Keratinocyte (primary cell): Measurements from ENCODE around the gene SMAD6. TPM values are rescaled to one million over a fixed set of nuclear protein-coding genes. Genes with fewer than 3 reads are reported as not detected.

Source experiments
- DNase-seq: peaks from one replicate; pipeline ENCODE4 v3.0.0-alpha.2; 2011; ENCODE audit warnings: low read depth, missing footprints, low spot score
- FAIRE-seq: peaks from 2 replicates; lab custom pipeline; 2011; peaks lifted over from hg19 to GRCh38; lab: Jason Lieb, UNC
- H2AFZ ChIP-seq: 2 replicates; pipeline ENCODE4 v1.6.0; 2012; ENCODE audit warnings: low read length, control low read depth, inconsistent platforms; ENCODE audit not compliant: control insufficient read depth
- H3K27ac ChIP-seq: 2 replicates; pipeline ENCODE4 v1.5.1; 2011; ENCODE audit warnings: low read length; ENCODE audit not compliant: control insufficient read depth, insufficient read depth
- H3K27me3 ChIP-seq: 3 replicates; pipeline ENCODE4 v1.6.0; 2011; ENCODE audit warnings: low read length; ENCODE audit not compliant: control insufficient read depth, insufficient read depth; ENCODE audit errors: extremely low read depth
- H3K36me3 ChIP-seq, 2 experiments: 2 replicates in 1 of 2; 3 replicates in 1 of 2; pipeline ENCODE4 v1.5.1; 2011; ENCODE audit warnings: low read length in 2 of 2, mild to moderate bottlenecking in 1 of 2; ENCODE audit not compliant: control insufficient read depth in 2 of 2, insufficient read depth in 2 of 2; ENCODE audit errors: extremely low read depth in 1 of 2
- H3K4me1 ChIP-seq: 3 replicates; pipeline ENCODE4 v1.5.1; 2011; ENCODE audit warnings: low read length; ENCODE audit not compliant: control insufficient read depth, insufficient read depth; ENCODE audit errors: extremely low read depth
- H3K4me2 ChIP-seq: 3 replicates; pipeline ENCODE4 v1.6.0; 2011; ENCODE audit warnings: low read depth, low read length; ENCODE audit not compliant: control insufficient read depth, insufficient read depth; ENCODE audit errors: extremely low read depth
- H3K4me3 ChIP-seq, 3 experiments: fragments of 200-600 bp in 1 of 3; sonication (generic) in 1 of 3; 2 replicates in 2 of 3; 3 replicates in 1 of 3; pipeline ENCODE4 v1.5.1; 2011 to 2016; ENCODE audit warnings: low read length in 3 of 3, mild to moderate bottlenecking in 3 of 3, control low read depth in 2 of 3, inconsistent platforms in 1 of 3, low read depth in 1 of 3, mixed read lengths in 1 of 3, mixed run types in 1 of 3, moderate library complexity in 1 of 3; ENCODE audit not compliant: control insufficient read depth in 2 of 3, insufficient read depth in 2 of 3; ENCODE audit errors: extremely low read depth in 1 of 3
- H3K79me2 ChIP-seq: 2 replicates; pipeline ENCODE4 v1.6.0; 2012; ENCODE audit warnings: low read length; ENCODE audit not compliant: control insufficient read depth, insufficient read depth
- H3K9ac ChIP-seq: 3 replicates; pipeline ENCODE4 v1.6.0; 2011; ENCODE audit warnings: low read length; ENCODE audit not compliant: control insufficient read depth, insufficient read depth; ENCODE audit errors: extremely low read depth
- H3K9me1 ChIP-seq: 3 replicates; pipeline ENCODE4 v1.6.0; 2011; ENCODE audit warnings: low read length; ENCODE audit not compliant: control insufficient read depth, insufficient read depth; ENCODE audit errors: extremely low read depth
- H3K9me3 ChIP-seq: 2 replicates; pipeline ENCODE4 v1.5.1; 2012; ENCODE audit warnings: low read depth, low read length; ENCODE audit not compliant: control insufficient read depth
- H4K20me1 ChIP-seq: 3 replicates; pipeline ENCODE4 v1.6.0; 2011; ENCODE audit warnings: low read length; ENCODE audit not compliant: control insufficient read depth, insufficient read depth; ENCODE audit errors: extremely low read depth
- EZH2 ChIP-seq: IDR thresholded peaks from one replicate; pipeline ENCODE4 v1.6.1; 2012; ENCODE audit warnings: inconsistent platforms, mild to moderate bottlenecking, low read length, moderate library complexity
- dilution Hi-C: fragments of 300-500 bp; cut with MboI; formaldehyde crosslinking; loops from one replicate; pipeline ENCODE4 v1.7.0; 2020; ENCODE audit warnings: low sequenced_read_pairs; ENCODE audit not compliant: extremely low pct_ligation_motif_present
- polyA plus RNA-seq, 5 experiments: library from polyadenylated mRNA; depleted of rRNA in 3 of 5; stranded (reverse) in 3 of 5; stranded (forward) in 1 of 5; unstranded in 1 of 5; fragments of >200 nt; gene quantifications; 1 replicate in 1 of 5; 2 replicates in 3 of 5; 3 replicates in 1 of 5; pipeline versions ENCODE4 v1.2.1 to v1.2.3, GENCODE V29; 2011 to 2012; ENCODE audit warnings: missing spikeins in 2 of 5, low read depth in 1 of 5, low replicate concordance in 1 of 5
- TF ChIP-seq, protein P1 (sequence below), 3 experiments: IDR thresholded peaks in 1 of 3; conservative IDR thresholded peaks in 1 of 3; optimal IDR thresholded peaks in 1 of 3; 2 replicates in 2 of 3; 3 replicates in 1 of 3; pipeline versions ENCODE3 to v1.5.1; 2011; ENCODE audit warnings: low read length in 3 of 3, mild to moderate bottlenecking in 3 of 3, moderate library complexity in 2 of 3, control low read depth in 1 of 3, inconsistent platforms in 1 of 3; ENCODE audit not compliant: insufficient read depth in 2 of 3; ENCODE audit errors: extremely low read depth in 1 of 3

The SMAD6 gene
- polyA plus RNA-seq, 1 donor (not counting 4 experiments of a cell fraction or from before 2014, with no cell fraction given) = 0.03 TPM

DNA sequence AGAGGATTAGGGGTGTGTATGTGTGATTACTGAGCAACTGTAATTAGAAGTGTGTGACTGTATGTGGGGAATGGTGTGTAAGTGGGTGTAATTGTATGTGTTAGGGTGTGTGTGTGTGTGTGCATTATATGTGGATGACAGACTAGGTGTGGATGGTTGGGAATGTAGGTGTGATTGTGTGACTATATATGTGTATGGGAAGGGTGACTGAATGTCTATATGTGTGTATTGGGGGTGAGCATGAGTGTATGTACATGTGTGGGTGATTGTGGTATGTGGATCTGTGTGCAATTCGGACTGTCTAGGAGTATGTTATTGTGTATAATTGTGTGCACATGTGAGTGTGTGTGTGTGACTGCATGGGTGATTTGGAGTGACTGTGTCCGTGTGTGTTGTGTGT, 43.2 kb upstream of the SMAD6 start:
- H3K79me2 ChIP-seq = no peaks in the 10 kb centered on the region
- peaks cover 6% of the 10 kb centered on the region for H3K27me3 ChIP-seq
- H3K27ac ChIP-seq = no peak overlapping the region
- DNase-seq (no peak), FAIRE-seq (no peak)
- H2AFZ ChIP-seq = no peak overlapping the region
- no peaks in the 10 kb centered on the region for H3K4me1 ChIP-seq
- no peak overlapping the region for H3K9ac ChIP-seq
- H3K36me3 ChIP-seq = no peaks in the 10 kb centered on the region
- no peak overlapping the region for H3K4me2 ChIP-seq
- H3K9me1 ChIP-seq = no peaks in the 10 kb centered on the region
- TF ChIP-seq, protein P1, sequence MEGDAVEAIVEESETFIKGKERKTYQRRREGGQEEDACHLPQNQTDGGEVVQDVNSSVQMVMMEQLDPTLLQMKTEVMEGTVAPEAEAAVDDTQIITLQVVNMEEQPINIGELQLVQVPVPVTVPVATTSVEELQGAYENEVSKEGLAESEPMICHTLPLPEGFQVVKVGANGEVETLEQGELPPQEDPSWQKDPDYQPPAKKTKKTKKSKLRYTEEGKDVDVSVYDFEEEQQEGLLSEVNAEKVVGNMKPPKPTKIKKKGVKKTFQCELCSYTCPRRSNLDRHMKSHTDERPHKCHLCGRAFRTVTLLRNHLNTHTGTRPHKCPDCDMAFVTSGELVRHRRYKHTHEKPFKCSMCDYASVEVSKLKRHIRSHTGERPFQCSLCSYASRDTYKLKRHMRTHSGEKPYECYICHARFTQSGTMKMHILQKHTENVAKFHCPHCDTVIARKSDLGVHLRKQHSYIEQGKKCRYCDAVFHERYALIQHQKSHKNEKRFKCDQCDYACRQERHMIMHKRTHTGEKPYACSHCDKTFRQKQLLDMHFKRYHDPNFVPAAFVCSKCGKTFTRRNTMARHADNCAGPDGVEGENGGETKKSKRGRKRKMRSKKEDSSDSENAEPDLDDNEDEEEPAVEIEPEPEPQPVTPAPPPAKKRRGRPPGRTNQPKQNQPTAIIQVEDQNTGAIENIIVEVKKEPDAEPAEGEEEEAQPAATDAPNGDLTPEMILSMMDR (optimal IDR thresholded peaks at IDR 0.05 in 1 of 3, IDR thresholded peaks at IDR 0.05 in 1 of 3, conservative IDR thresholded peaks at IDR 0.05 in 1 of 3; ENCODE audit: extremely low read depth in 1 of 3, insufficient read depth in 2 of 3, low read length in 3 of 3) = no peak
- no peaks in the 10 kb centered on the region for H3K9me3 ChIP-seq
- H3K4me3 ChIP-seq = no peak overlapping the region
- dilution Hi-C loops = no loop called here
- no peaks in the 10 kb centered on the region for H4K20me1 ChIP-seq

DNA sequence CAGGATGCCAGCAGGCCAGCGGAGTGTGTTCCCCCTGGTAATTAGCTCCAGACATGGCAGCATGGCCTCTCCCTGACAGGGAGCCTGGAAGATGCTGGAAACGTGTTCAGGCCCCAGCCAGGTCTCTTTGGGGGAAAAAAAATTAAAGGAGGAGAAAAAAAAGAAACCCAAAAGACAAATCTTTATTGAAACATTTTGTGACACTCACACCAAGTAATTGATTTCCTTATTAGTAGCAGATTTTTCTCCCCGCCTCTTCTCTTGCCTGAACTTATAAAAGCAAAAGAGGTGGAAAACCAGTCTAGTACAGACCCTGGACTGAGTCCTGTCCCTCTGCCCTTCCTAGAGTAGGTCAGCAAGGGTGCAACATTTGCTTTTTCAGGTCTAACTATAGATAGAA, 42.7 kb upstream of the SMAD6 start:
- no peak overlapping the region for H2AFZ ChIP-seq
- no peaks in the 10 kb centered on the region for H3K9me3 ChIP-seq
- no peak overlapping the region for H3K4me2 ChIP-seq
- H3K9me1 ChIP-seq = no peaks in the 10 kb centered on the region
- no peaks in the 10 kb centered on the region for H3K36me3 ChIP-seq
- H4K20me1 ChIP-seq = no peaks in the 10 kb centered on the region
- TF ChIP-seq, protein P1 (optimal IDR thresholded peaks at IDR 0.05 in 1 of 3, IDR thresholded peaks at IDR 0.05 in 1 of 3, conservative IDR thresholded peaks at IDR 0.05 in 1 of 3; ENCODE audit: extremely low read depth in 1 of 3, insufficient read depth in 2 of 3, low read length in 3 of 3) = no peak
- TF ChIP-seq EZH2 = no peak
- peaks cover 4% of the 10 kb centered on the region for H3K27me3 ChIP-seq
- no peak overlapping the region for H3K27ac ChIP-seq
- dilution Hi-C loops = no loop called here
- H3K4me3 ChIP-seq = no peak overlapping the region
- FAIRE-seq = no peak
- H3K4me1 ChIP-seq = no peaks in the 10 kb centered on the region
- H3K9ac ChIP-seq = no peak overlapping the region
- H3K79me2 ChIP-seq = no peaks in the 10 kb centered on the region
- no peak for DNase-seq
